Erythroblast (primary cell): Measurements from ENCODE around the gene HSF2.

Source experiments
- DNase-seq, 2 experiments: peaks; one replicate each; lab custom pipeline; 2025; lab: John Stamatoyannopoulos, UW
- GATA1 ChIP-seq: IDR thresholded peaks from 2 replicates; pipeline ENCODE4 v1.6.1; 2011; ENCODE audit warnings: low read depth, mild to moderate bottlenecking, control low read depth, low read length, moderate library complexity
- POLR2A ChIP-seq: IDR thresholded peaks from 2 replicates; pipeline ENCODE4 v1.6.1; 2011; ENCODE audit warnings: mild to moderate bottlenecking, low read length

The HSF2 gene

DNA sequence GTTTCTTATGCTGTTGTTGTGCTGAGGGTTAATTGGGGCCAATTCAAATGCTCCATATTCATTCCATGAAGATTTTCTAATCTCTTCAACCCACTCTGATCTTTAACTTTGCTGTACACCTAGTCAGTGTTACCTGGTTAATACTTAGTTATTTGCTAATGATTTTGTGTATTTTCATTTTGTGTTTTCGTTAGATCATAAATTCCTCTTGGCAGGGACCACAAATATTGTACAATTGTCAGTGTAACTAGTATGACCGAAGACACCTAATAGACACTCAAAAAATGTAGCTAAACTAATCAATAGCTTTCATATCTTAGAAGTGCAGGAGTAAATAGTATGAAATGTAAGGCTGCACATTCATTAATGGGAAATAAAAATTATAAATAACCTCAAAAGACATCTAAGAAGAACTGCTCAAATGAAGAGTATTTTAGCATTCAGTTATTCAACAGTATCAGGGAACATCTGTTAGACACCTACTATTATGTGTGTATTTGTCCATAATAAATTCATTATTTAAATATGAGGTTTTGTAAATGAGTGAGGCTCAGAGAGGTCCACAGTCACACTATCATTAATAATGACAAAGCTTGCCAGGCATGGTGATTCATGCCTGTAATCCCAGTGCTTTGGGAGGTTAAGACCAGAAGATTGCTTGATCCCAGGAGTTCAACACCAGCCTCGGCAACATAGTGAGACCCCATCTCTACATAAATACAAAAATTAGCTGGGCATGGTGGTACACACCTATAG, 13.4 kb upstream of the HSF2 start:
- DNase-seq, result no peak
- no peak for TF ChIP-seq GATA1
- no peak for TF ChIP-seq POLR2A

DNA sequence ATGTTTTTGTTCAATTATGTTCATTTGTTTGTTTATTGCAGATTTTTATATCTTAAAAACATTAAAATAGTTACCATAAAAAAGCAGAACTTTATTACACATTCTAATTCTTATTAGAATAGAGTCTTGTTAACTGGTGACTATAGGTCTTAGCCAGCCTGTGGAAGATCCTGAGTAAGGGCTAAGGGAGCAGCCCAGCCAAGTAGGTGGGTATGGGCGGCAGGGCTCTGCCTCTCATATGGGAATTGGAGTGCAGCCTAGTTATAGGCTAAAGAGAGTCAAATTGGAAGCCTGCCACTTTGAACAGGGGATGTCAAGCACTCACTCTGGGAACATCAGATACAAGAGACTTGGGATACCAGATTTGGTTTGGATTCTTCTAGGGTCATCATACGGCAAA, 10.5 kb upstream of the HSF2 start:
- TF ChIP-seq POLR2A, result no peak
- no peak for TF ChIP-seq GATA1
- DNase-seq, result no peak

DNA sequence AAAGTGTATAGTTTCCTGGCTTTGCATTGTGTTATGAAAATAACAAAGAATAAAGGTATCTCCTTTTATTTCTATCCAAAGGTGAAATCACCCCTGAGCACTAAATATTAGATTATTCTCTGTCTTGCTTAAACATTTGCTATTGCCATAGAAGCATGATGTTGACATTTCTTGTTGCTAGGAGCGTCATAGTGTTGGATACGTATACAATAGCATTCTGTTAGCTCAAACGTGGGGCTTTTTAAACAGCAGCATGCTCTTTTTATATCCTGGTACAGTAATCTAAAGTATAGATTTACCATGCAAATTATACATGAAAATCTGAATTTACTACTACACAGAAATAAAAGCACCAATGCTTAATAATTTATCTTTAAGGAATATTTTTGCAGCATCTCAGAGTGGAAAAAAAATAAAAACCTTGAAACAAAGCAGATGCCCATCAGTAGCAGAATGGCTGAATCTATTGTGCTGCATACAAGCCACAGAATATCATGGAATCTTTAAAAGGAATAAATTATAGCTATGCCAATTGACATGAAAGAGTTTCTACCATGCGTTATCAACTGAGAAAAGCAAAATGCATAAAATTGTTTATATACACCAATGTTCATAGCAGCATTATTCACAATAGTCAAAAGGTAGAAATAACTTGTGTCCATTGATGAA, 9.6 kb upstream of the HSF2 start:
- no peak for DNase-seq
- TF ChIP-seq GATA1 (no peak), POLR2A (no peak)

DNA sequence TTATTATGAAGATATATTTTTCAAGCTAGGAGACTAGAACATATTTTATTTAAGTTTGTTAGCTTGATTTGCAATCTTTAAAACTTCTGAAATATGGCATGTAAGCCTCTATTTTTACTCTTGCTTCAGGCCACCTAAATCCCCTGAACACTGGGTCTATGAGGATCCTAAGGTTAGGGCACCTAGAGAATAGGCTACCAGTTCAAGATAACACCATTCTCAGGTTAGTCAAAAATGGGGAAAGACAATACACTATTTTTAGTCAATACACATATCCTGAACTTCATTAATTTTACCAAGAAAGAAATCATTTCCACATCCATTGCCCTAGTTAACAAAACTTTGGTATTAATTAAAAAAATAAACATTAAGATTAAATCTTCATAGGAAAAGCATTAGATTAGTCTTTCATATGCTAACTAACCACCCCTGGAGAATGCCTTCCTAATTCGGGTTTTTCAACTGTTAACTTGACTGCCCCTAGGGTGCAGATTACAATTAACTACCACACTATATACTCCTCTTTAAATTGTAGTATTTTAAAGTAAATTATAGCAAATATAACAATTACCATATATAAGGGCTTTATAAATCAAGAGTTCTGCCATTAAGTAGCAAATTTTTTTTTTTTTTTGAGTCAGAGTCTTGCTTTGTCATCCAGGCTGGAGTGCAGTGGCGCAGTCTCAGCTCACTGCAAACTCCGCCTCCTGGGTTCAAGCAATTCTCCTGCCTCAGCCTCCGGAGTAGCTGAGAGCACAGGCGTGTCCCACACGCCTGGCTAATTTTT, 6.7 kb upstream of the HSF2 start:
- no peak for TF ChIP-seq POLR2A
- no peak for DNase-seq

DNA sequence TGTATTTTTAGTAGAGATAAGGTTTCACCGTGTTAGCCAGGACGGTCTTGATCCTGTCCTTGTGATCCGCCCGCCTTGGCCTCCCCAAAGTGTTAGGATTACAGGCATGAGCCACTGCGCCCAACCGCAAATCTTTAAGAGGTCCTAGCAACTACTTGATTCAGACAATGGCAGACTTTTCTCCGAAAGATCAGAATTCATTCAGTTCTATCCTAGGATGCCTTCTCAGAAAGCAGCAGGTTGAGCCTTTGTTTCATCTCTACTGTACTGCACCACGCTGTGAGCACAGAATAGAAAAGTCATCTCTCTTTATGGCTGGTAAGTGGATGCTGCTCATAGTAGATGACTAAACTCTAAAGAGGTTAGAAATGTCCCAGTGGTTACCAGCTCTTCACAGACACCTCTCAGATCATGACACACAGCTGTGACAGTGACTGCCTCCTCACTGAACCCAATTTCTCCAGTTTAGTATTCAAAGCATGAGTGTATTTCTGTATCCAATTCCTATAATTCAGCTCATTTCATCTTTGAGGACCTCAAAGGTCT, 6.0 kb upstream of the HSF2 start:
- peak in 1 of 2 experiments; percentile 3 for DNase-seq
- TF ChIP-seq POLR2A (no peak), GATA1 (no peak)

DNA sequence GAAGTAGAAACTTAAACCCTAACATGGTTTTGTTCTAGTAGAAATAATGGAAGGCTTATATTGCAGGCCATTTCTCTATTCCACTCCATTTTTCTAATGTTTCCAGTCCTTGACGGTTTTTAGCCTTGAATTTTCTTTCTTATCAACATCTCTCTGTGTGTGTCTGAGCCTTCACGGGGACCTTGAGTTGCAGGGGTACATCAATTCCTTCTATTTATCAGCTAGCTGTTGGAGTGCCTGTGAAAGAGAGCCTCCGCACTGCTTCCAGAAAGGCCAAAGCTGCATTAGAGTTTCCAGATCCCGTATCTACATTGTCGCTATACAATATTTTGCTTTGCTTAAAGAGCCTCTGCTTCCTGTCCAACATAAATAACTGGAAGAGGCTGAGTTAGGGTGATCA, 5.4 kb upstream of the HSF2 start:
- DNase-seq, result no peak
- no peak for TF ChIP-seq POLR2A
- no peak for TF ChIP-seq GATA1

DNA sequence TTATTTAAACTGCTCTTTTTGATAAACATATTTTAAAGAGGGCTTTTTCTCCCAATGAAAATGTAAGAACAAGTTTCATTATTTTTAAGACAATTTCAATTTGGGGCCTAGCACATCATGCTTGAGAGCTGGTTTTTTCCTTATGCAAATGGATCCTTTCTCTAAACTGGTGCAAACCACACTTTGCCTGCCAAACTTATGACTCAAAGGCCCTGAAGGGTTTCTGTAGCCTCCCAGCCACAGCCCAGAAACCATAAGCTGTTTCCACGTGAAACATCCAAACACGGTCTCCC, 451 bp upstream of the HSF2 start:
- no peak for DNase-seq
- TF ChIP-seq POLR2A (peak; percentile 37), GATA1 (no peak)

DNA sequence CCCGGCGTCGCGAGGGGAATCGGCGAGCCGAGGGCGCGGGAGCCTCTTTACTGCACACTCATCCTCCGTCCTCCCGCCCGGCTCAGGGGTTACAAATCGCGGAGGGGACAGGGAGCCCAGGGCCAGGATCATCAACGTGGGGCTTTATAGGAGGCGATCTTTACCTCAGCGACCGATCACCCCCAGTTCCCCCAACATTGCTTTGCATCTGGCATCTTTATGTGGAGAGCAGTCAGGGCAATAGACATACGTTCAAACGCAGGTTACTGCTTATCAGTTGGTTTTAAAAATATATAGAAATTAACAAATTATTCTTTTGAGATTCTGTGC, 634 bp downstream of the HSF2 start:
- TF ChIP-seq POLR2A (no peak), GATA1 (no peak)
- peak in 1 of 2 experiments; percentile 77 for DNase-seq

DNA sequence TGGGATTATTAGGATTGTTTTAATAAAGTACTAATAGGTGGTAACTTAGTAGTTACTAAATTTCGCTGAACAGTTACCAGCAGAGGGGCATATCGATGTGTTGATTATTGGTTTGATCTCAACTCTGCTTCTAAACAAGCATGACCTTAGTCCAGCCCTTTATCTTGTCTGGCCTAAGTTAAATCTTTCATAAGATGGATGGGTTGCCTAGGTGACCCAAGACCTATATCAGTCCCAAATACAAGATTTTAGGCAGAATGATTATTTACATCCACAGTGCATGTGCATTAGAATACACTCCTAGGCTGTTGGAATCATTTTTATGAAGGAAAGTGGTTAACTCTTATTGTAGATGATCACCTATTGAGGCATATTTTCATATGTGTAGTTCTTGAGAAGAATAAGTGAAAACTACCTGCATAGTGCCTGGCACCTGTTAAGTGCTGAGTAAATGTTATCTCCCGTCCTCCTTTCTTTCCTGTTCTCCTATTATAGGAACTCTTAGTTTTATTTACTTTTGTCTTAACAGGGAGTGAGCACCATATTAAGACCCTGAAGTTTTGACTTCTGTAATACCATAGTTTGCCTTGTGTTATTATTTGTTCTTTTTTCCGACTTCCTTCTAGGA, 1.1 kb downstream of the HSF2 start:
- TF ChIP-seq GATA1 (no peak), POLR2A (no peak)
- DNase-seq, result peak; percentile 61

DNA sequence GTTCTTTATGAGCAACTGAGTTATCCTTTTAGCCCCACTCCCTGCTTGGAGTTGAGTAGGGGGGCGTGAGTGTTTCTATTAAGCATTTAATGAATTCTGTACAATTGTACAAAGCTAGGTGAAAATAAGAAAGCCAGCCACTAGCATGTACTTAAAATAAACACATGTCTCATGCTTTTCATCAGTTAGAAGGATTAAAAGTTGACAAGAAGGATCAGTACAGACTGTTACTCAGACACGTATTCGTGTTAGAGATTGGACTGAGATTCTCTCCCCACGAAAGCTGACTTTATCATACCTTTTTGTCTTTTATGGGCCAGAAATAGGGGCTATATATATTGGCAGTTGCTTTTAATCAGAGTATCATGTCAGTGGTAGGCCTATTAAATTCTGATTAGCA, 1.7 kb downstream of the HSF2 start:
- no peak for TF ChIP-seq POLR2A
- TF ChIP-seq GATA1, result no peak
- DNase-seq, result no peak

DNA sequence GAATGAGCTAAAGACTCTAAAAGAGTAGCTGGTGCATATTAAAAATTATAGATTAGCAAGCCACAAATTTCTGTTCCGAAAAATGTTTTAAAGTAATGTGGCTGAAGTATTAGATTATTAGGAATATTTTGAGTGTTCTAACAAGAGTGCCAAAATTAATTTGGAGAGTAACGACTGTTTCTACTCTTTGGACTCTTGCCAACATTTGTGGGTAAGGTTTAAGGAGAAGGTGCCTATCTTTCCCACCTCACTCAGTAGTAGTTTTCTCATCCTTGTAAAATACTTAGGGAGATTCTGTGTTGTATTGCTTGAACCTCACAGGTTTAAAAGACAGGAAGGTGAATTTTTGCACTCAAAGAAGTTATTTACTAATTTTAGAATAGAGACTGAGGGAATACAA, 5.0 kb downstream of the HSF2 start:
- peak; percentile 8 to 11 for DNase-seq

DNA sequence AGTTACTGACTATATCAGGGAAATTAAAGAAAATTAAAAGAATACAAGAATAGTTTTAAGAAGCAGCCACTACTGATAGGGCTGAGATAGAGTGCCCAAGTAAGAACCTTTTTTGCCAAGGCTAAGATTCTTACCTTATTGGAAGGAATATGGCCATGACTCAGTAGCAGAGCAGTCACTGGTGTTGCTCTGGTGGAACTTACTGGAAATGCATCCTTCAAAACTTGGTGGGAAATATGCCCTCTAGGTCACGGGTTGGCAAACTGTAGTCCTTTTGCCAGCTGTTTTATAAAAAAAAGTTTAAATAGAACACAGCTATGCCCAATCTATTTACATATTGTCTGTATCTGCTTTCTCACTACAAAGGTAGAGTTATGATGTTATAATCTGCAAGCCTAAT, 6.0 kb downstream of the HSF2 start:
- TF ChIP-seq GATA1 (no peak), POLR2A (no peak)
- DNase-seq, result peak; percentile 9 to 13

More for the DNA sequence above, 5.0 kb downstream of the HSF2 start:
- TF ChIP-seq GATA1, result no peak
- no peak for TF ChIP-seq POLR2A

DNA sequence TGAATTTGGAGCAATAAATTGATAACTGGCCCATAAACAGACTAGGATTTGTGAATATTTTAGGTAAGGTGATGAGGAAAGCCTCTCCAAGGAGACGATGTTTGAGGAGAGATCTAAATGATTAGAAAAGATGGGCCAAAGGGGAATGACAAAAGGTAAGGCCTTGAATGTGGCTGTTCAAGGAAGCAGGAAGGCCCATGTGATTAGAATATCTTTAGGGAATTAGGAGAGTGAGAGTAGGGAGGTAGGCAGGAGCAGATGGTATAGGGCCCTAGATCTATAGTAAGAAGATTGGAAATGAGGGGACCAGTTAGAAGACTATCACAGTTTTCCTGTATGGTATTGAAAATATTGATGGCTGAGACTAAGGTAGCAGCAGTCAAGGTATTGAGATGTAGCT, 6.7 kb downstream of the HSF2 start:
- no peak for TF ChIP-seq POLR2A
- TF ChIP-seq GATA1, result no peak
- no peak for DNase-seq

DNA sequence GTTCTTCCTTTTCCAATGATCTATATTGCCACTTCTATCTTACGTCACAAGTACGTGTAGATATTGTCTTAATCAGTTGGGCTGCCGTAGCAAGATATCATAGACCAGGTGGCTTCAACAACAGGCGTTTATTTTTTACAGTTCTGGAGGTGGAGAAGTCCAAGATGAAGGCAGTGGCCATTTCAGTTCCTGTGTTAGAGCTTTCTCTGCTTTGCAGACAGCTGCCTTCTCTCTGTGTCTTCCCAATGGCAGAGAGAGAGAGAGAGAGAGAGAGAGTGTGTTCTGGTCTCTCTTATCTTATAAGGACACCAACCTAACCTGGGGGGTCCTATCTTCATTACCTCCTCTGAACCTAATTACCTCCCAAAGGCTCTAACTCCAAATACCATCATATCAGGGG, 8.3 kb downstream of the HSF2 start:
- DNase-seq, result peak in 1 of 2 experiments; percentile 21
- TF ChIP-seq POLR2A (no peak), GATA1 (no peak)
